DND-41 (cell line): ENCODE results near the gene SRGAP3.

Source experiments
- EZH2 ChIP-seq: IDR thresholded peaks from 3 replicates; pipeline ENCODE4 v1.6.1; 2012; ENCODE audit warnings: borderline replicate concordance, low read depth, mild to moderate bottlenecking, moderate library complexity, low read length, inconsistent platforms; ENCODE audit not compliant: severe bottlenecking
- TF ChIP-seq, protein P1 (sequence below): IDR thresholded peaks from 2 replicates; pipeline ENCODE4 v1.5.1; 2012; ENCODE audit warnings: borderline replicate concordance, low read length, moderate library complexity, mild to moderate bottlenecking; ENCODE audit not compliant: poor library complexity, severe bottlenecking; ENCODE audit errors: extremely low read depth

DNA sequence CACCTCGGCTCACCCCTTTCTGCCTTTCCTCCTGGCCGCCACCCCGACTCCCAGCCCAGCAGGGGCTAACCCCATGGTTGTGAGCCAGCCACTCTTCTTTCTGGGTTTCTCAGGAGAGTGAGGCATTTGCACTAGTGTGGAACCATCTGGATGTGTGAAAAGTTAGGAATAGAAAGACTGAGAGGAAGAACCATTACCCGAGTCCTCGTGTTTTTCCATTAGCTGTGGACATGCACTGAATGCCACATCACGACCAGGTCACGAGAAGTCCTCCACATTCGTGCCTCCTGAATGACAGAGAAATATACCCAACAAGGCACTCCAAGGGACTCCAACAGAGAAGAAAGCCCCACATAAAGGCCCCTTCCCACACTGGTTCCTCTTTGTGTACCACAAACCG is 268.1 kb downstream of the SRGAP3 start:
- TF ChIP-seq, protein P1, sequence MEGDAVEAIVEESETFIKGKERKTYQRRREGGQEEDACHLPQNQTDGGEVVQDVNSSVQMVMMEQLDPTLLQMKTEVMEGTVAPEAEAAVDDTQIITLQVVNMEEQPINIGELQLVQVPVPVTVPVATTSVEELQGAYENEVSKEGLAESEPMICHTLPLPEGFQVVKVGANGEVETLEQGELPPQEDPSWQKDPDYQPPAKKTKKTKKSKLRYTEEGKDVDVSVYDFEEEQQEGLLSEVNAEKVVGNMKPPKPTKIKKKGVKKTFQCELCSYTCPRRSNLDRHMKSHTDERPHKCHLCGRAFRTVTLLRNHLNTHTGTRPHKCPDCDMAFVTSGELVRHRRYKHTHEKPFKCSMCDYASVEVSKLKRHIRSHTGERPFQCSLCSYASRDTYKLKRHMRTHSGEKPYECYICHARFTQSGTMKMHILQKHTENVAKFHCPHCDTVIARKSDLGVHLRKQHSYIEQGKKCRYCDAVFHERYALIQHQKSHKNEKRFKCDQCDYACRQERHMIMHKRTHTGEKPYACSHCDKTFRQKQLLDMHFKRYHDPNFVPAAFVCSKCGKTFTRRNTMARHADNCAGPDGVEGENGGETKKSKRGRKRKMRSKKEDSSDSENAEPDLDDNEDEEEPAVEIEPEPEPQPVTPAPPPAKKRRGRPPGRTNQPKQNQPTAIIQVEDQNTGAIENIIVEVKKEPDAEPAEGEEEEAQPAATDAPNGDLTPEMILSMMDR: no peak
- TF ChIP-seq EZH2: no peak
